GM03348 (cell line): ENCODE data around the gene SFXN1.
A peak's percentile ranks its signal among the peaks of the same experiment; 100 is the strongest.
"Not testable (repeated sequence)": the region's sequence is repeated elsewhere in the genome, so short reads cannot be mapped to it uniquely, and the experiment has no call there.

Experiments used
- DNase-seq: peaks from one replicate; pipeline ENCODE4 v3.0.0; 2012; ENCODE audit warnings: low spot score

SFXN1 gene

GRCh38 chr5:175494264-175495183, 16.2 kb downstream of the SFXN1 start:
- no peak for DNase-seq

- no peak for DNase-seq
Measured at GRCh38 chr5:175501759-175502158, 23.4 kb downstream of the SFXN1 start.

GRCh38 chr5:175507671-175508070, 29.3 kb downstream of the SFXN1 start:
- DNase-seq = not testable (repeated sequence)

GRCh38 chr5:175508896-175509295, 30.5 kb downstream of the SFXN1 start:
- DNase-seq = no peak

- no peak for DNase-seq
Measured at GRCh38 chr5:175513297-175513696, 34.9 kb downstream of the SFXN1 start.

GRCh38 chr5:175513726-175514125, 35.4 kb downstream of the SFXN1 start:
- no peak for DNase-seq

GRCh38 chr5:175516933-175517823, 38.8 kb downstream of the SFXN1 start:
- no peak for DNase-seq

- peak; percentile 40 for DNase-seq
Measured at GRCh38 chr5:175517824-175518450, 39.6 kb downstream of the SFXN1 start.

GRCh38 chr5:175519006-175519405, 40.6 kb downstream of the SFXN1 start:
- DNase-seq = no peak

GRCh38 chr5:175520321-175520720, 42.0 kb downstream of the SFXN1 start:
- no peak for DNase-seq

- DNase-seq = no peak
Measured at GRCh38 chr5:175520873-175521272, 42.5 kb downstream of the SFXN1 start.

- DNase-seq = no peak
Measured at GRCh38 chr5:175521313-175521833, 43.0 kb downstream of the SFXN1 start.

GRCh38 chr5:175523292-175523691, 44.9 kb downstream of the SFXN1 start:
- no peak for DNase-seq

- DNase-seq = no peak
Measured at GRCh38 chr5:175524211-175524610, 45.9 kb downstream of the SFXN1 start.

GRCh38 chr5:175526691-175527090, 48.3 kb downstream of the SFXN1 start:
- no peak for DNase-seq

- no peak for DNase-seq
Measured at GRCh38 chr5:175531361-175531760, 53.0 kb downstream of the SFXN1 start.

- DNase-seq = peak; percentile 94
Measured at GRCh38 chr5:175534070-175534932, 55.9 kb downstream of the SFXN1 start.

GRCh38 chr5:175535331-175535730, 57.0 kb downstream of the SFXN1 start:
- not testable (repeated sequence) for DNase-seq

- DNase-seq = no peak
Measured at GRCh38 chr5:175535796-175536195, 57.4 kb downstream of the SFXN1 start.

- DNase-seq = no peak
Measured at GRCh38 chr5:175538576-175538975, 60.2 kb downstream of the SFXN1 start.

GRCh38 chr5:175539936-175540335, 61.6 kb downstream of the SFXN1 start:
- no peak for DNase-seq
